HG03354 (cell line): Measurements from ENCODE around the gene EYS.

ENCODE experiments used
- ATAC-seq: cut with Tn5 transposase; IDR thresholded peaks from one replicate; pipeline ENCODE4 v1.9.1; 2021; ENCODE audit warnings: mild to moderate bottlenecking; ENCODE audit not compliant: unreplicated experiment, poor library complexity, severe bottlenecking

The EYS gene

DNA sequence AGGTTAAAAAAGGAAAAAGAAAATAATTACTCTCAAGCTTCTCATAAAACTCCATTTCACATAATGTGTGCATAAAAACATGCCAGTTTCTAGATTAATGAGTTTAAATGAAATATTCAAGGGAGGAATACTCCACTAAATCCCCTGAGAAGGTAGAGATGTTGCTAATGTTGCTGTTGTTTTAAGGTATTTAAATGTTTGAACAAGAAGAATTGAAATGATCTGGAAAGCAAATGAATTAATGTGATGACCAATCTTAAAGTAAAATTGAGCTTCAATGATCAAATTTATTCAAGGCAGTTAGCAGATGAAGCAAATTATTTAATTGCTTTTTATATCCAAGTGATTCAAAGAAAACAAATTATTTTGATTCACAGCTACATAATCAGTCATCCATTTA is 804.4 kb downstream of the EYS start:
- no peak for ATAC-seq

DNA sequence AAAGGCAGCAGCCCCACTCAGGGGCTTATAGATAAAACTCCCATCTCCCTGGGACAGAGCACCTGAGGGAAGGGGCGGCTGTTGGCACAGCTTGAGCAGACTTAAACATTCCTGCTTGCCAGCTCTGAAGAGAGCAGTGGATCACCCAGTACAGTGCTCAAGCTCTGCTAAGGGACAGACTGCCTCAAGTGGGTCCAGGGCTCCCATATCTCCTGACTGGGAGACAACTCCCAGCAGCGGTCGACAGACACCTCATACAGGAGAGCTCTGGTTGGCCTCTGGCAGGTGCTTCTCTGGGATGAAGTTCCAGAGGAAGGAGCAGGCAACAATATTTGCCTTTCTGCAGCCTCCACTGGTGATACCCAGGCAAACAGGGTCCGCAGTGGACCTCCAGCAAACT is 810.1 kb downstream of the EYS start:
- no peak for ATAC-seq

DNA sequence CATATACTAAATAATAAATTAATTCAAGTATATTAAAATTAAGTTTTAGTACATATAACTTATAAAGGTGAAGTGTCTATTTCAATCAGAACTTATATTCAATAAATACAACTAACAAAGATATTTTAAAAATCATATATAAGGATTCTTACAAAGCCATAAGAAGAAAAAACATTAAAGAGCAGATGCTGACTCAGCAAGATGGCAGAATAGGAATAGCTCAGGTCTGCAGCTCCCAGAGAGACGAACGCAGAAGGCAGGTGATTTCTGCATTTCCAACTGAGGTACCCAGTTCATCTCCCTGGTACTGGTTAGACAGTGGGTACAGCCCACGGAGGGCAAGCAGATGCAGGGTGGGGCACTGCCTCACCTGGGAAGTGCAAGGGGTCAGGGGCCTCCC is 811.1 kb downstream of the EYS start:
- ATAC-seq: no peak

DNA sequence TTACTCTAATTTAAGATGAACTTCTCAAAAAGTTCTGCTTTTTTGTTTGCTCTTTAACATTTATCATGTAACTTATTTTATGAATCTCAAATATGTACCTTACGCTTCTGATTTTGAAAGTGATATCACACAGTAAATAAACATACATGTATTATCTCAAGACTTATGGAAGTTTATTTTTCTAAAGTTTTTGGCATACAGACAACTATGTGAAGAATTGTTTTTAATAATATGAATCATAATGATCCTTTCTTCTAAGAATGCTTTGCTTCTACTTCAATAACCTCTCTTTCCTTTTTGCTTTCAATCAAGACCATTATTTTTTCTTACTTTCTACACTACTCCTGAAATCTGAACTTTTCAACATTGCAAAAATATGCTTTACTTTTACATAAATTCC is 816.4 kb downstream of the EYS start:
- ATAC-seq: no peak

DNA sequence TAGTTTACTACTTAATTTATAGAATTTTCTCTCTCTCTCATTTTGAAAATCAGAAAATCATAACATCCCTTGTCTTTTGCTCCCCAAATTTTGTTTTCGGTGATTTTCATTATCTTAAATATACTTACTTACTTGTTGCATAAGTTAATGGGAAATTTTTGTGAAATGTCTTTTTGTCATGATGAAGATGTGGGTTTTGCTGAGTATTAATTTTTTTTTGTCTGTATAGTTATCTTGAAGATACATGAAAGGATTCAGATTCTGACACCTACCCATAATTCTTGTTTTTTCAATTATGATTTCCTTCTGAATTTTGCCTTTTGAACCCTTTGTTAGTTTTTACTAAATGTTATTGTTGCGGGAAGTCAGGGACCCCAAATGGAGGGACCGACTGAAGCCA is 817.9 kb downstream of the EYS start:
- no peak for ATAC-seq

DNA sequence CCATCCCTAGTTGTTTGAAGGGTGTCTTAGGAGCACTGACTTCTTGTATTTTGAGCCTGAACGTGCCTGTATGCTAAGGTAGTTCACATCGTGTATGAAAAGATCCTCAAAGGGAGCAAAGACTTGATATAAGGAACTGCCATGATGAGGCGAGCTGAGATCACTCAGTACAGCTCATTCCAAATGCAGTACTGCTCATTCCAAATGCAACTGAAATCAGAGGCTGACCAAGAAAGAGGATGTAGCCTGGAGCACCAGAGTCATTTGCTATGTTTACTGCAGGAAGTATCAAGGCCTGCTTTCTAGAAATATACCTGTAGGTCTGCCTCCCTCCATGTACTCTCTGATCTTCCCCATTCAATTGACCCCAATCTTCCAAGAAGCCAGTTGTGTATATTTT is 832.2 kb downstream of the EYS start:
- ATAC-seq: no peak

DNA sequence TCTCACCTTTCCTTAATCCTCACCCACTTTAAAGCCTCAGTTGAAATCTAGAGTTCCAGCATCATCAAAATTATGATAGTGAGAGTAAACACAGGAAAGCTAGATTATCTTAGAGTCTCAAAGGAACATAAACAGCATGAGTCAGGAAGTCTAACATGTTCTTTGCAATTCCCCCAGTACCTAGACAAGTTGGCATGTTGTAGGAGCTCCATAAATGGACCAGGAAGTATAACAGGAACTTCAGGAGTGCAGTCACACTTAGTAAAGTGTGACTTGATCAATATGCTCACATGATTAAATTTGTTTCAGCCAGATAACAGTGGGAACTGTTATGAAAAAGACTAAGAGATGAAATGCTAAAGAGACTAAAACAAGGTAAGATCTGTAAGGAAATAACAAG is 834.4 kb downstream of the EYS start:
- no peak for ATAC-seq

DNA sequence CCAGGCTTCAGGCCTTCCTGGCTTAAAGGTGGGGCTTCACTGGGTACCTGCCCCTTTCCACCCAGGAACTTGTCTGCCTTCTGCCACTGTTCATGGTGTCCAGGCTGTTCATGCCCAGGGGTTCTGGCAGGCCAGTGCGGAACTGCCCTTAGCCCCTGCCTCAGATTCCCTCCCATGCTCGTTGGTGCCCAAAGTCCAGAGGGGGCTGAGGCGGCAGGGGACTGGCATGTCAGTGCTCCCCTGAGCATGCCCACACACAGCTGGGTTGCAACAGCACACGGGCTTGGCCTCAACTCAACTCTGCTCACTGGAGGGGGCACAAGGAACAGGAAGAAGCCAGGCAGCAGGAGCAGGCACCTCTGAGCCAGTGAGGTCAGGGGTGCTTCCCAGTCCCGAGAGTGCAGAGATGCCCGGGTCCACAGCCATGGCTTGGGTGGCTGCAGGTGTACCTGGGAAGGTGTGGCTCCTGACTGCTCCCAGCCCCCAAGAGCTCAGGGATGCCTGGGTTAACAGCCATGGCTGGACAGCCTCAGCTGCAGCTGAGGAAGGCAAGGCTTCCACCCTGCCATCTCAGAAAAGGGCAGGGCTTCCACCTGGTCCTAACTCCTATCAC is 845.9 kb downstream of the EYS start:
- no peak for ATAC-seq

DNA sequence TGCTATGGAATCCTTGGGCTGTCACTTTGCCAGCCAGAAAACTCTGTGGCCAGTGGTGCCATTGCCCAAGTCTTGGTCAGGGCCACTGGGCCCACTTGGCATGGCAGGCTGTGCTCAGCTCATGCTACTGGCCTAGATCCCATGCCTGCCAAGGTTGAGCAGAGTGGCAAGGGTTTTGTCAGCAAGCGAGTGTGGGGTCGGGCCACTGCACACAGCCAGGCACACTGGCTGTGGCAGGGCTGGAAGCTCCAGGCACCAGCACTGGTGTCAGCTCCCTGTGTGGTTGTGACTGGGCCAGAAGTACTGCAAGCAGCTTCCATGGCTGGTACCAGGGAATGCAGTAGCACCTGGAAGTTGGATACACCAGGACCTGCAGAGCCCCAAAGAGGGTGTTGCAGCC is 846.8 kb downstream of the EYS start:
- no peak for ATAC-seq

DNA sequence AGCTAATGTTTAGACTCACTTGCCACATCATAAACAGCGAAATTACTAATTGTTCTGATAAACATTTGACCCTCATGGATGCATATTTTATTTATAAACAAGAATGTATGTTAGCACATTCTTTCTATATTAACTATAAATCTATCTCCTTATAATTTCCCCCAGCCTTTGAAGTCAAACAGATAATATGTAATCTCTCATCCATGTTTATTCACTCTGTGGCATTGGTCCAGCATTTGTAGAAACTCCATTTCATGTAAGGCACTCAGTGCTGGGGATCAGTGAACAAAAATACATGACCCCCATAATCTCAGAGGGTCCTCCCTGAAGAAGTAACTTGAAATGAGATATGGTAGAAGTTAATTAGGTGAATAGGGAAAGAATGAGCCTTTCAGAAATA is 856.9 kb downstream of the EYS start:
- no peak for ATAC-seq

DNA sequence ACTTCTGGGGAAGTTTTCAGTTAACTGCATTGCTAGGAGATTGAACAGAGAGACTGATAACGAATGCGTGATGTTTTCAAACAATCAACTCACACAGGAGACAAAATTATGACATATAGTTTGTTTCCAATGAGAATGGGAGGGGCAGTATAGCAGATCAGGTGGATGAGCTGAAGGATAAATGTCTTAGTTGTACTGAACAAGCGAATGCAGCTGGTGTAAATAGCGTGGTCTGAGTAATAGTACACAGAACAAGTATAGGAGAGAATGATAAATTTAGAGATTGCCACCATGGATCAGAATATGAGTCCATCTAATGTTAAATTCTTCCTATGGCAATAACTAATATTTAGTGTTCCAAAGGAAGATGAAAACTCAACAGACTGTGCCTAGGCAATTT is 858.6 kb downstream of the EYS start:
- no peak for ATAC-seq

DNA sequence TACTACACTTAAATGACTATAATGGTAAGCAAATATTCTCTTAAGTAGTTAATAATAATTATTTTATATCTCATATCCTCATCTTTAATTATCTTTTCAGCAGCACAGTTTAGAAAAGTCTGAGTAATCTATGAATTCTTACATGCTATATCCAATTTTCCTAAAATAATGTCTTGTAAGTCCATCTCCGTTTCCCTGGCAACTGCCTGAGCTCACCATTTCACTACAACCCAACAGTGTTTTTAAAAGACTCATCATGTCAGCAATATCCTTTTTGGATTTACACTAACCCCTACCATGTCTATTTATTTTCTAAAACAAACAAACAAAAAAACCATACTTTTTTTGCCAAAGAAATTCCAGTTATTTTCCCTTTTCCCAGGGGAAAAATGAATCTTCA is 859.6 kb downstream of the EYS start:
- no peak for ATAC-seq

DNA sequence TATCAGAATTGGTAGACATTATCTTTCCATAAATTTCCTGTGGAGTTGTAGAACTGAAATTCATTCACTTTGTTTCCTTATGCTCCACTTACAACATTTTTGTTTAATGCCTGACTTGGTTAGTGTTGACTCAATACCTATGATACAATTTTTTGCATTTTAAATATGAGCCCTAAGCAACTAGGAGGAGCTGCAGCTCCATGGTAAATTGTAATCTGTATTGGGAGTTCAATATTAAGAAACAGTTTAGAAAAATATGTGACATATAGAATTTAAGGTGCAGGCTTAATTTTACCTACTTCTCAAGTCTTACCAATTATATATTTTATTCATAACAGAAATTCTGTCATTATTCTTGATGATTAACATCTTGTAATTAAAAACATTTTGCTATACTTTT is 868.3 kb downstream of the EYS start:
- ATAC-seq: no peak

DNA sequence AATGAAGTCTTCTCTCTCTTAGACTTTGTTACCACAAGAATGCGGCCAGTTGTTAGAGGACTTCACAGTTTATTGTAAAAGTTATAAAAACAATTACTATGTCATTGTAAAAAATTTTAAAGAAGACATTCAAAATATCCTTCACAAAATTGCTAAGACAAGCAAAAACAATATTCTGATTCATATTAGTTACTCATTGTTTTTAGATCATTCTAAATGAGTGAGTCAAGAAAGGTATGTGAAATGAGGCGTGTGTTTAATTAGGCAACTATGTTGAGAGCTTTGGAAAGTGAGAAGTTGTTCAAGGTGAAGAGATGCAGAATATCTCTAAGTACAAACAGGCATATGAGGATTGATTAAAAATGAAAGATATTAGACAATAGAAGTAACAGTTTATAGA is 875.3 kb downstream of the EYS start:
- ATAC-seq: no peak

DNA sequence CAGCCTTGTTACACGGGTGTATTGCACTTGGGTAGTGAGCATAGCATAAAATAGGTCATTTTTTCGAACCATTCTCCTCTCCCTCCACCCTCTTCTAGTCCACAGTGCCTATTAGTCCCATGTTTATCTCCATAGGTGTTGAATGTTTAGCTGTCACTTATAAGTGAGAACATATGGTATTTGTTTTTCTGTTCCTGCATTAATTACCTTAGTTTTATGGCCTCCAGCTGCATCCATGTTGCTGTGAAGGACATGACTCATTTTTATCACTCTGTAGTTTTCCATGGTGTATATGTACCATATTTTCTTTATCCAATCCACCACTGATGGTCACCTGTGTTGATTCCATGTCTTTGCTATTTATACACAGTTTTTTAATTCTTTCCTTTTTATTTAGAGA is 889.5 kb downstream of the EYS start:
- ATAC-seq: no peak

DNA sequence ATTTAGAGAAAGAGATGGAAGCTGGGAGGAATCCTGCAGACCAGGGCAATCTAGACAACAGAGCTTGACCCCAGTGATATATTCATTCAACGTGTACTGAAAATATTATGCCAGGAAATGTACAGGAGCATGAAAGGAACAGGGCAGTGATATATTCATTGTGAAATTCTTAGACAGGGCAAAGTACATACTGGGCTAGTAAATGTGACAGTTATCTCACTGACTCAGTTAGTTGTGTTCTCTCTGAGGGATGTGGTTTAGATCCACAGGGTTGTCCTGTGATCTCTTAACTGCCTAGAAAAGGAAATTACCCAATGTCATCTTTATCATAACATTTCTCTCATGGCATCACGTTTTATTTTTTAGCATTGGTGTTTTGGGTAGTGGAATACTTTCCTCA is 891.3 kb downstream of the EYS start:
- ATAC-seq: no peak

DNA sequence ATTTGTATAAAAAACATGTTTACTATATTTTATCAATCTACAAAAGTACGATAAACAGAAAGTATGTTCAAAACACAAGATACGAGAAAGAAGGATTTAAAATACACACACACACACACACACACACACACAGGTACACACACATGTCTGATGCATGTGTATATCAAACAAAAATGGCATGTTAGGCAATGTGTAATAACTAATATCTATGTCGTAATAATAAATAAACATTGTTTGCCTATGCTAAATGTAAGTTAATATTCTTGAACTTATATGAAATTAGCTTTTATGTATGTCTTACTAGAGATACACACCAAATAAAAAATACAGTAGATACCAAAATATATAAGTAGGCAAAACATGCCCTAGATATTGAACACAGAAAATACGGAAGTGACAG is 894.9 kb downstream of the EYS start:
- no peak for ATAC-seq

DNA sequence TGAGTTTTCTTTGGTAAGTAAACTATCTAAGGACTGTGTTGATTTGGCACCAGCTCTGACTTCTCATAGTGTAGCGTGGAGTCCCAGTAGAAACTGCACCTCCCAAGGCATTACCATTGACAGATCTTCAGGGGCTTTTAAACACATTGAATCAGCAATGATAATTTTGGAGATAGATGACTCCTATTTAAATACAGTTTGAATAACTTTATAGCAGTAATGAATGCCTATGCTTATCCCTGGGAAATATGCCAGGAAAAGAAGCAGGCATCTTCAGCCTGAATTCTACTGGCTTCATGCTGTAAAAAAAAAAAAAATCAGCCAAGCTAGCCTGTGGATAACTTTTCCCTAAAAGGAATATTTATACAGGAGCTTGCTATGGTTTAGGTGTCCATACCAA is 895.9 kb downstream of the EYS start:
- no peak for ATAC-seq

DNA sequence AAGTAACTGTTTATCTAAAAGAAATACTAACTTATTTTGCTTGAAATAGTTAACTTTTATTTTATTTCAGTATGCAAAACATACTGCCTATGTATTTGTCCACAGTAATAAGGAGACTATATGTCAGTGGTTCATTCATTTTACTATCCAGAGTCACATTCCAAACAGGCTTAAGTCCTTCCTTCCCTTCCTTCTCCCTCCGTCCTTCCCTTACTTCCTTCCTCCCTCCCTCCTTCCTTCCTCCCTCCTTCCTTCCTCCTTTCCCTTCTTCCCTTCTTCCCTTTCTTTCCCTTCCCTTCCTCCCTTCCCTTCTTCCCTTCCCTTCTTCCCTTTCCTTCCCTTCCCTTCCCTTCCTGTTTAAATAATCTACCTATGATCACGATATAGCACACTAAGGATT is 899.2 kb downstream of the EYS start:
- no peak for ATAC-seq

DNA sequence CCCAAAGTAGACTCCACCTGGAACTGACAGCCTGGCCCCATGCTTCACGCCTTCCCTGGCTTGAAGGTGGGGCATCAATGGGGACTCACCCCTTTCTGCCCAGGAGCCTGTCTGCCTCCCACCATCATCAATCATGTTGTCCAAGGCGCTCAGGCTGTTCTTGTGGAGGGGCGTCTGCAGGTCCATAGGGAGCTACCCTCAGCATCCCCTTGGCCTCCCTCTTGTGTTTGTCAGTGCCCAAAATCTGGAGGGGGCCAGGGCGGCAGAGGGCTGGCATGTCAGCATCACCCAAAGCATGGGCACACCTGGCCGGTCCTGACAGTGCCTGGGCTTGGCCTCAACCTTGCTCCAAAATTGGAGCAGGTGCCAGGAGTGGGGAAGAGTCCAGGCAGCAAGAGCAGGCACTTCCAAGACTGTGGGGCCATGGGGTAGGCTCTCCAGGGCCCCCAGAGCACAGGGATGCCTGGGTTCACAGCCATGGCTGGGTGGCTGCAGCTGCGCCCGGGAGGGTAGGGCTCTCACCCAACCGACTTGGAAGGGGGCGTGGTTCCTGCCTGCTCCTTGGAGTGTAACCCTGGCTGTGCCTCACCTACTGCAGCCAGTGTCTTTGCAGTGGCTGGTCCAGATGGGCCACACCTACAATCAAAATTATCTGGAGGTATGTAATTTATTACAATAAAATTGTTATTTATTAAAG is 903.4 kb downstream of the EYS start:
- no peak for ATAC-seq

DNA sequence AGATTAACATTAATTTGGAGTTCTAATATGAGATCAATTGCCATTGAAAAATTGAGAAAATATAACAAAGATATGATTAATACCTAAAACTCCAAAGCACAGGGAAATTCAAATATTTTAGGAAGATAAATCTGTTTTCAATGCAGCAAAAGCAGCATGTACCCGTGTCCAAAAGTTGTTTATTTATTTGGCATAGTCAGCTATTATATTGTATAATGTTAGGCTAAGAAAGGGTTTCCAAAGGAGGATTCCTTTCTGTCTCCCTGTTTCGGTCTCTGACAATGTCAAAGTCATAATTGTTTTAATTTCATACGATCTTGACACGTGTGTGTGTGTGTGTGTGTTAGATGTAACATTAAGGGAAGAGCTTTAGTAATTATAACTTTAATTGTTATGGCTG is 914.5 kb downstream of the EYS start:
- no peak for ATAC-seq

DNA sequence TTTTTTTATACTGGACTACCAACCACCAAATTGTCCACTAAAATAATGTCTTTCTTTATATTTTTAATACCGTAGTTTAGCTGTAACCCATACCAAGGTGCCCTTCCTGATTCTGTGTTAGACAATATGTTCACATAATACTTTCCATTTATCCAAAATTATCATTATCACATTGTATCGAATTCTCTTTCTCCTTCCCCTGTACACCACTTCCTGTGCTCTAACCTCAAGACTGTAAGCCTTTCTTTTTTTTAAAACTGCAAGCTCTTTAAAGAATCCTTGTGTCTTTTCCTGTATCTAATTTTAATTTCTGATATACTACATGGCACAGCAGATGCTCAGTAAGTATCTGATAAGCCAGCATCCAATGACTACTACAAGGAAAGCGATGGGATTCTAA is 917.5 kb downstream of the EYS start:
- no peak for ATAC-seq
